GM12873 (cell line): Measurements from ENCODE around the gene S100A5.

Experiments
- CTCF ChIP-seq: IDR thresholded peaks from 2 replicates; pipeline ENCODE4 v1.5.1; 2012; ENCODE audit warnings: low read depth, mild to moderate bottlenecking, moderate library complexity, low read length, control low read depth; ENCODE audit not compliant: insufficient read depth; ENCODE audit errors: missing control alignments

Gene S100A5

GRCh38 chr1:153568367-153569099 is 27.8 kb upstream of the S100A5 start:
- TF ChIP-seq CTCF, result peak; percentile 99

GRCh38 chr1:153567621-153568366 is 27.1 kb upstream of the S100A5 start:
- no peak for TF ChIP-seq CTCF

- no peak for TF ChIP-seq CTCF
Observed at GRCh38 chr1:153566414-153567371, 26.0 kb upstream of the S100A5 start.

GRCh38 chr1:153565529-153566374 is 25.0 kb upstream of the S100A5 start, which contains the start of gene S100A2:
TSS of gene S100A2 (minus strand) at chr1:153565844. CDS start at chr1:153563877, 1,967 bp downstream.
- no peak for TF ChIP-seq CTCF

GRCh38 chr1:153563991-153564390 is 23.3 kb upstream of the S100A5 start:
- no peak for TF ChIP-seq CTCF

- TF ChIP-seq CTCF, result no peak
Observed at GRCh38 chr1:153563483-153563901, 22.8 kb upstream of the S100A5 start.
